HCT116 (cell line): ENCODE data around the gene IL18. TPM values are rescaled to one million over a fixed set of nuclear protein-coding genes. Genes with fewer than 3 reads are reported as not detected.
"Not testable (repeated sequence)": the region's sequence is repeated elsewhere in the genome, so short reads cannot be mapped to it uniquely, and the experiment has no call there.

Experiments used
- ATAC-seq: fragments of 200-7000 bp; cut with Tn5 transposase; 2 replicates; pipeline ENCODE4 v1.9.1; 2020; ENCODE audit warnings: mild to moderate bottlenecking, moderate library complexity
- BruUV-seq: library from RNA; stranded (reverse); fragments of 400-500 nt; replicated peaks from 2 replicates; lab custom pipeline; 2021; lab: Mats Ljungman, UMichigan
- CTCF ChIA-PET: fragments of 300-600 bp; sonication (Branson Sonifier 250); formaldehyde crosslinking; loops from one replicate; lab custom pipeline; 2021; ENCODE audit warnings: antibody characterized with exemption; lab: Charles Lee
- POLR2A ChIA-PET: fragments of 300-600, 350-600 bp; sonication (Branson Sonifier 250); formaldehyde crosslinking; loops from one replicate; lab custom pipeline; 2021; ENCODE audit warnings: antibody characterized with exemption; lab: Charles Lee
- RAD21 ChIA-PET, 2 experiments: fragments of 300-600 bp; sonication (Branson Sonifier 250); formaldehyde crosslinking; loops; one replicate each; lab custom pipeline; 2023; ENCODE audit warnings: low total read pairs in 2 of 2; ENCODE audit not compliant: uncharacterized antibody in 2 of 2, unreplicated experiment in 2 of 2, low non-redundant PET in 1 of 2; lab: Charles Lee
- DNase-seq: peaks from one replicate; pipeline ENCODE4 v3.0.0-alpha.2; 2010; ENCODE audit warnings: low read depth, low spot score
- H2AFZ ChIP-seq: fragments of 200-600 bp; shearing (Covaris generic), sonication (generic); 2 replicates; pipeline ENCODE4 v1.6.1; 2017; ENCODE audit warnings: low read depth, mixed run types, mixed read lengths, antibody characterized with exemption, low read length; ENCODE audit not compliant: poor library complexity, severe bottlenecking
- H3K27ac ChIP-seq: 2 replicates; pipeline ENCODE4 v1.5.1; 2012; ENCODE audit warnings: low read depth, low read length
- H3K27me3 ChIP-seq: fragments of 200-600 bp; sonication (generic); 2 replicates; pipeline ENCODE4 v1.6.1; 2016; ENCODE audit warnings: mixed run types, low read length, mixed read lengths; ENCODE audit not compliant: insufficient read depth
- H3K36me3 ChIP-seq, 2 experiments: fragments of 200-500 bp in 1 of 2; fragments of 200-600 bp in 1 of 2; sonication (Bioruptor generic) in 1 of 2; sonication (generic) in 1 of 2; 2 replicates each; pipeline versions ENCODE4 v1.5.1 to v1.6.1; 2014 to 2016; ENCODE audit warnings: low read length in 2 of 2, inconsistent platforms in 1 of 2, mixed read lengths in 1 of 2, mixed run types in 1 of 2; ENCODE audit not compliant: insufficient read depth in 2 of 2, control insufficient read depth in 1 of 2
- H3K4me1 ChIP-seq, 2 experiments: fragments of 200-600 bp in 1 of 2; sonication (generic) in 1 of 2; 2 replicates each; pipeline versions ENCODE4 v1.5.1 to v1.6.1; 2012 to 2017; ENCODE audit warnings: low read length in 2 of 2, inconsistent platforms in 1 of 2, mild to moderate bottlenecking in 1 of 2, mixed read lengths in 1 of 2, mixed run types in 1 of 2, moderate library complexity in 1 of 2; ENCODE audit not compliant: insufficient read depth in 2 of 2, control insufficient read depth in 1 of 2
- H3K4me2 ChIP-seq: fragments of 200-600 bp; sonication (generic); 2 replicates; pipeline ENCODE4 v1.6.1; 2017; ENCODE audit warnings: mixed run types, low read length, mixed read lengths
- H3K4me3 ChIP-seq, 2 experiments: fragments of 200-600 bp in 1 of 2; sonication (generic) in 1 of 2; replicated peaks in 1 of 2; 2 replicates each; pipeline ENCODE4 v1.5.1; 2011 to 2016; ENCODE audit warnings: low read length in 2 of 2, control low read depth in 1 of 2, low read depth in 1 of 2, mild to moderate bottlenecking in 1 of 2, mixed read lengths in 1 of 2, mixed run types in 1 of 2
- H3K79me2 ChIP-seq: fragments of 200-600 bp; sonication (generic); 2 replicates; pipeline ENCODE4 v1.6.1; 2017; ENCODE audit warnings: mild to moderate bottlenecking, mixed run types, low read length, moderate library complexity, mixed read lengths; ENCODE audit not compliant: insufficient read depth
- H3K9ac ChIP-seq: fragments of 200-600 bp; sonication (generic); 2 replicates; pipeline ENCODE4 v1.6.1; 2016; ENCODE audit warnings: low read length, mixed read lengths
- H3K9me2 ChIP-seq: fragments of 200-600 bp; sonication (generic), shearing (Covaris generic); 2 replicates; pipeline ENCODE4 v1.6.1; 2017; ENCODE audit warnings: mixed run types, mild to moderate bottlenecking, moderate library complexity; ENCODE audit not compliant: insufficient read depth
- H3K9me3 ChIP-seq, 2 experiments: fragments of 200-500 bp in 1 of 2; fragments of 200-600 bp in 1 of 2; sonication (Bioruptor generic) in 1 of 2; sonication (generic) in 1 of 2; 2 replicates each; pipeline ENCODE4 v1.6.1; 2014 to 2017; ENCODE audit warnings: low read length in 2 of 2, mixed read lengths in 2 of 2, inconsistent platforms in 1 of 2, low read depth in 1 of 2, mild to moderate bottlenecking in 1 of 2, mixed run types in 1 of 2, moderate library complexity in 1 of 2; ENCODE audit not compliant: control insufficient read depth in 1 of 2, insufficient read depth in 1 of 2
- H4K20me1 ChIP-seq: fragments of 200-600 bp; sonication (generic), shearing (Covaris generic); 2 replicates; pipeline ENCODE4 v1.6.1; 2017; ENCODE audit warnings: mixed run types, mild to moderate bottlenecking, moderate library complexity; ENCODE audit not compliant: insufficient read depth
- intact Hi-C: fragments of 100-400 bp; cut with micrococcal nuclease; formaldehyde crosslinking; loops from 2 replicates; pipeline ENCODE4 v1.10.0; 2022
- total RNA-seq: library from RNA; stranded (reverse); gene quantifications from one replicate; pipeline ENCODE4 v1.2.1, GENCODE V29; 2021; ENCODE audit not compliant: unreplicated experiment

IL18 gene
- total RNA-seq, 1 experiment from 2014 or later, result 112 TPM

DNA sequence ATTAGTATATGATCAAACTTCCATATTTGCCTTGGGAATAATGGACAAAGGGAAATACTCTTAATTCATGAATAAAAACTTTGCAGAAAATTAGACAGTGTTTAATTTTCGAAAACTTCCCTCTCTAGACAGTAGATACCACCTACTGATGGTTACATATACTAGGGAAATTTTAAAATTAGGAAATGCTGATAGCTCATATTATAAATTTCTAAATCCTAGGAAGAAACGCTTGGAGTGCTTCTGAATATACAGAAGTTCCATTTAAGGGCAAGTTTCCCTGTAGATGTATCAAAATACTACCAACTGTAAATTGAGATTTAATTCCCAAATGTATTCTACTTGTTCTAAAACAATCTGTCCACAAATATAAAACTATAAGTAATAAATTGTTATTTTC, 68.6 kb downstream of the IL18 start:
- H4K20me1 ChIP-seq, H3K4me1 ChIP-seq, DNase-seq, ATAC-seq, H3K27ac ChIP-seq, BruUV-seq, H3K27me3 ChIP-seq, CTCF ChIA-PET, H3K9ac ChIP-seq, intact Hi-C loops, H3K4me3 ChIP-seq, H3K9me2 ChIP-seq, H3K4me2 ChIP-seq, H3K9me3 ChIP-seq, RAD21 ChIA-PET, H2AFZ ChIP-seq: not testable (repeated sequence)
- peaks cover 31% of the 10 kb centered on the region for H3K79me2 ChIP-seq
- H3K36me3 ChIP-seq, result peaks cover 25 to 32% of the 10 kb centered on the region in 2 experiments
- POLR2A ChIA-PET, result interaction anchor here (0.9 kb wide), 1 partner anchor 11 kb away, joined by 3 read pairs; no protein-coding TSS in a partner anchor

Other genes starting within 250 kb of the IL18 start
- 4.6 TPM for gene C11orf52, start 245.2 kb downstream of the IL18 start, total RNA-seq
- 5.6 TPM for gene DIXDC1, start 226.8 kb downstream of the IL18 start, total RNA-seq
- gene DLAT, start 138.7 kb downstream of the IL18 start, total RNA-seq, result 68.1 TPM
- gene PIH1D2, start 90.1 kb downstream of the IL18 start, total RNA-seq, result 1.6 TPM
- 19.4 TPM for gene NKAPD1, start 89.8 kb downstream of the IL18 start, total RNA-seq
- gene TIMM8B, start 77.3 kb downstream of the IL18 start, total RNA-seq, result 62.1 TPM
- 129 TPM for gene SDHD, start 77.2 kb downstream of the IL18 start, total RNA-seq
- not detected for gene TEX12, start 3.3 kb upstream of the IL18 start, total RNA-seq
- 4.0 TPM for gene BCO2, start 11.4 kb upstream of the IL18 start, total RNA-seq
- gene PTS, start 62.3 kb upstream of the IL18 start, total RNA-seq, result 45.7 TPM
- gene PLET1, start 96.8 kb upstream of the IL18 start, total RNA-seq, result not detected